SK-N-SH treated with all-trans-retinoic acid at 6 μM for 48 hours (cell line): ENCODE data around the gene MRPL1.

ENCODE experiments used
- ATAC-seq: fragments of 200-7000 bp; cut with Tn5 transposase; 3 replicates; pipeline ENCODE4 v1.9.1; 2020; ENCODE audit warnings: mild to moderate bottlenecking, moderate library complexity
- ARNTL ChIP-seq: fragments of 450-650 bp; formaldehyde crosslinking; IDR thresholded peaks from 2 replicates; pipeline ENCODE4 v1.5.0; 2020; ENCODE audit warnings: low read depth, mild to moderate bottlenecking, moderate library complexity, borderline replicate concordance
- BACH2 ChIP-seq: fragments of 250-450 bp; sonication (Bioruptor Pico); IDR thresholded peaks from 2 replicates; pipeline ENCODE4 v1.9.0; 2021; ENCODE audit warnings: mild to moderate bottlenecking, borderline replicate concordance
- CSDC2 ChIP-seq: fragments of 250-450 bp; sonication (Bioruptor Pico); IDR thresholded peaks from 2 replicates; pipeline ENCODE4 v1.5.0; 2020; ENCODE audit warnings: mild to moderate bottlenecking, moderate library complexity
- GLIS3 ChIP-seq: fragments of 250-450 bp; sonication (Bioruptor Pico); IDR thresholded peaks from 2 replicates; pipeline ENCODE4 v1.5.0; 2020; ENCODE audit warnings: mild to moderate bottlenecking, moderate library complexity
- ISL1 ChIP-seq: fragments of 250-450 bp; sonication (Bioruptor Pico); IDR thresholded peaks from 2 replicates; pipeline ENCODE4 v2.1.2; 2022; ENCODE audit warnings: mild to moderate bottlenecking, moderate library complexity
- OSR1 ChIP-seq: fragments of 250-450 bp; sonication (Bioruptor Pico); IDR thresholded peaks from 2 replicates; pipeline ENCODE4 v1.8.0; 2022; ENCODE audit warnings: moderate library complexity, mild to moderate bottlenecking, inconsistent platforms
- RARB ChIP-seq: fragments of 250-450 bp; sonication (Bioruptor Pico); IDR thresholded peaks from 2 replicates; pipeline ENCODE4 v1.8.0; 2021; ENCODE audit warnings: mild to moderate bottlenecking, moderate library complexity
- TOX ChIP-seq: fragments of 250-450 bp; sonication (Bioruptor Pico); IDR thresholded peaks from 2 replicates; pipeline ENCODE4 v1.8.0; 2021; ENCODE audit warnings: mild to moderate bottlenecking, moderate library complexity, borderline replicate concordance
- TSHZ2 ChIP-seq: fragments of 250-450 bp; sonication (Bioruptor Pico); IDR thresholded peaks from 2 replicates; pipeline ENCODE4 v1.5.0; 2020; ENCODE audit warnings: mild to moderate bottlenecking, moderate library complexity
- ZC3H10 ChIP-seq: fragments of 250-450 bp; sonication (Bioruptor Pico); IDR thresholded peaks from 2 replicates; pipeline ENCODE4 v1.5.1; 2021; ENCODE audit warnings: mild to moderate bottlenecking, moderate library complexity
- ZFP3 ChIP-seq: fragments of 250-450 bp; sonication (Bioruptor Pico); IDR thresholded peaks from 2 replicates; pipeline ENCODE4 v1.5.0; 2020; ENCODE audit warnings: mild to moderate bottlenecking, moderate library complexity
- ZFP30 ChIP-seq: fragments of 450-650 bp; formaldehyde crosslinking; IDR thresholded peaks from 2 replicates; pipeline ENCODE4 v1.5.0; 2022; ENCODE audit warnings: mild to moderate bottlenecking, moderate library complexity
- ZNF565 ChIP-seq: fragments of 450-650 bp; formaldehyde crosslinking; conservative IDR thresholded peaks from 2 replicates; pipeline ENCODE4 v1.5.0; 2020; ENCODE audit warnings: low read depth, mild to moderate bottlenecking, moderate library complexity
- ZNF70 ChIP-seq: fragments of 450-650 bp; formaldehyde crosslinking; IDR thresholded peaks from 2 replicates; pipeline ENCODE4 v1.5.0; 2020; ENCODE audit warnings: mild to moderate bottlenecking, moderate library complexity
- ZNF8 ChIP-seq: fragments of 450-650 bp; formaldehyde crosslinking; IDR thresholded peaks from 2 replicates; pipeline ENCODE4 v1.5.0; 2020; ENCODE audit warnings: mild to moderate bottlenecking, moderate library complexity
- TF ChIP-seq, protein P1 (sequence below): fragments of 250-450 bp; sonication (Bioruptor Pico); IDR thresholded peaks from 2 replicates; pipeline ENCODE4 v1.8.0; 2021; ENCODE audit warnings: low read depth, mild to moderate bottlenecking, moderate library complexity, borderline replicate concordance
- TF ChIP-seq, protein P2 (sequence below): fragments of 250-450 bp; sonication (Bioruptor Pico); IDR thresholded peaks from 2 replicates; pipeline ENCODE4 v1.5.1; 2020; ENCODE audit warnings: low read depth, mild to moderate bottlenecking, moderate library complexity
- TF ChIP-seq, protein P3 (sequence below): fragments of 250-450 bp; sonication (Bioruptor Pico); IDR thresholded peaks from 2 replicates; pipeline ENCODE4 v1.5.1; 2021; ENCODE audit warnings: mild to moderate bottlenecking, moderate library complexity
- TF ChIP-seq, protein P4 (sequence below): fragments of 250-450 bp; sonication (Bioruptor Pico); IDR thresholded peaks from 2 replicates; pipeline ENCODE4 v1.8.0; 2020; ENCODE audit warnings: mild to moderate bottlenecking, moderate library complexity, borderline replicate concordance

MRPL1 gene

DNA sequence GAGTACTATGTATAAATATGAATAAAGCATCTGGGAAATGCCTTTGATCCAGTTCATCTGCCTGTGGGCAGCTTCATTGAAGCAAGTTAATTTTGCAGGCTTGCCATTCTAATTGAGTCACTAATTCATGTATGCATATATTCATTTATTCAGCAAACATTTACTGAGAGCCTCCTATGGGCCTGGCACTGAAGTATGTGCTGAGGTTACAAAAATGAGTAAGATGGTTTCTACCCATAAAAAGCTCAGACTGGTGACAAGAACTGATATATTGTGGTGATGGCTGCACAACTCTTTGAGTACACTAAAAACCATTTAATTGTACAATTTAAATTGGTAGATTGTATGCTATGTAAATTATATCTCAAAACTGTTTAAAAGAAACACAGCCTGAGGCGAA lies 1.1 kb upstream of the MRPL1 start:
- TF ChIP-seq TOX, result no peak
- TF ChIP-seq ZFP3, result no peak
- TF ChIP-seq TSHZ2 (CRISPR knock-in tag), result no peak
- TF ChIP-seq, protein P1, sequence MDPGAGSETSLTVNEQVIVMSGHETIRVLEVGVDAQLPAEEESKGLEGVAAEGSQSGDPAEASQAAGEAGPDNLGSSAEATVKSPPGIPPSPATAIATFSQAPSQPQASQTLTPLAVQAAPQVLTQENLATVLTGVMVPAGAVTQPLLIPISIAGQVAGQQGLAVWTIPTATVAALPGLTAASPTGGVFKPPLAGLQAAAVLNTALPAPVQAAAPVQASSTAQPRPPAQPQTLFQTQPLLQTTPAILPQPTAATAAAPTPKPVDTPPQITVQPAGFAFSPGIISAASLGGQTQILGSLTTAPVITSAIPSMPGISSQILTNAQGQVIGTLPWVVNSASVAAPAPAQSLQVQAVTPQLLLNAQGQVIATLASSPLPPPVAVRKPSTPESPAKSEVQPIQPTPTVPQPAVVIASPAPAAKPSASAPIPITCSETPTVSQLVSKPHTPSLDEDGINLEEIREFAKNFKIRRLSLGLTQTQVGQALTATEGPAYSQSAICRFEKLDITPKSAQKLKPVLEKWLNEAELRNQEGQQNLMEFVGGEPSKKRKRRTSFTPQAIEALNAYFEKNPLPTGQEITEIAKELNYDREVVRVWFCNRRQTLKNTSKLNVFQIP (CRISPR knock-in tag), result no peak
- TF ChIP-seq RARB, result no peak
- no peak for TF ChIP-seq ISL1 (CRISPR knock-in tag)
- no peak for TF ChIP-seq CSDC2 (CRISPR knock-in tag)
- TF ChIP-seq BACH2 (CRISPR knock-in tag), result no peak
- TF ChIP-seq OSR1, result no peak
- no peak for TF ChIP-seq ZNF565
- TF ChIP-seq, protein P2, sequence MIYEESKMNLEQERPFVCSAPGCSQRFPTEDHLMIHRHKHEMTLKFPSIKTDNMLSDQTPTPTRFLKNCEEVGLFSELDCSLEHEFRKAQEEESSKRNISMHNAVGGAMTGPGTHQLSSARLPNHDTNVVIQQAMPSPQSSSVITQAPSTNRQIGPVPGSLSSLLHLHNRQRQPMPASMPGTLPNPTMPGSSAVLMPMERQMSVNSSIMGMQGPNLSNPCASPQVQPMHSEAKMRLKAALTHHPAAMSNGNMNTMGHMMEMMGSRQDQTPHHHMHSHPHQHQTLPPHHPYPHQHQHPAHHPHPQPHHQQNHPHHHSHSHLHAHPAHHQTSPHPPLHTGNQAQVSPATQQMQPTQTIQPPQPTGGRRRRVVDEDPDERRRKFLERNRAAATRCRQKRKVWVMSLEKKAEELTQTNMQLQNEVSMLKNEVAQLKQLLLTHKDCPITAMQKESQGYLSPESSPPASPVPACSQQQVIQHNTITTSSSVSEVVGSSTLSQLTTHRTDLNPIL, result no peak
- TF ChIP-seq ZNF8, result no peak
- TF ChIP-seq, protein P3, sequence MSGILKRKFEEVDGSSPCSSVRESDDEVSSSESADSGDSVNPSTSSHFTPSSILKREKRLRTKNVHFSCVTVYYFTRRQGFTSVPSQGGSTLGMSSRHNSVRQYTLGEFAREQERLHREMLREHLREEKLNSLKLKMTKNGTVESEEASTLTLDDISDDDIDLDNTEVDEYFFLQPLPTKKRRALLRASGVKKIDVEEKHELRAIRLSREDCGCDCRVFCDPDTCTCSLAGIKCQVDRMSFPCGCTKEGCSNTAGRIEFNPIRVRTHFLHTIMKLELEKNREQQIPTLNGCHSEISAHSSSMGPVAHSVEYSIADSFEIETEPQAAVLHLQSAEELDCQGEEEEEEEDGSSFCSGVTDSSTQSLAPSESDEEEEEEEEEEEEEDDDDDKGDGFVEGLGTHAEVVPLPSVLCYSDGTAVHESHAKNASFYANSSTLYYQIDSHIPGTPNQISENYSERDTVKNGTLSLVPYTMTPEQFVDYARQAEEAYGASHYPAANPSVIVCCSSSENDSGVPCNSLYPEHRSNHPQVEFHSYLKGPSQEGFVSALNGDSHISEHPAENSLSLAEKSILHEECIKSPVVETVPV, result no peak
- no peak for TF ChIP-seq ZFP30 (CRISPR knock-in tag)
- TF ChIP-seq ZNF70 (CRISPR knock-in tag), result no peak
- ATAC-seq, result no peak

- ATAC-seq, result peak; percentile 4; the same call in 1 of the 3 replicates
Measured at GRCh38 chr4:77863341-77863740, 711 bp downstream of the MRPL1 start.

GRCh38 chr4:77865259-77865658 lies 2.6 kb downstream of the MRPL1 start:
- TF ChIP-seq, protein P3, result no peak
- no peak for TF ChIP-seq OSR1
- no peak for TF ChIP-seq ZFP3
- no peak for TF ChIP-seq CSDC2 (CRISPR knock-in tag)
- TF ChIP-seq, protein P2, result no peak
- no peak for TF ChIP-seq ISL1 (CRISPR knock-in tag)
- no peak for TF ChIP-seq ARNTL (CRISPR knock-in tag)
- TF ChIP-seq, protein P4, sequence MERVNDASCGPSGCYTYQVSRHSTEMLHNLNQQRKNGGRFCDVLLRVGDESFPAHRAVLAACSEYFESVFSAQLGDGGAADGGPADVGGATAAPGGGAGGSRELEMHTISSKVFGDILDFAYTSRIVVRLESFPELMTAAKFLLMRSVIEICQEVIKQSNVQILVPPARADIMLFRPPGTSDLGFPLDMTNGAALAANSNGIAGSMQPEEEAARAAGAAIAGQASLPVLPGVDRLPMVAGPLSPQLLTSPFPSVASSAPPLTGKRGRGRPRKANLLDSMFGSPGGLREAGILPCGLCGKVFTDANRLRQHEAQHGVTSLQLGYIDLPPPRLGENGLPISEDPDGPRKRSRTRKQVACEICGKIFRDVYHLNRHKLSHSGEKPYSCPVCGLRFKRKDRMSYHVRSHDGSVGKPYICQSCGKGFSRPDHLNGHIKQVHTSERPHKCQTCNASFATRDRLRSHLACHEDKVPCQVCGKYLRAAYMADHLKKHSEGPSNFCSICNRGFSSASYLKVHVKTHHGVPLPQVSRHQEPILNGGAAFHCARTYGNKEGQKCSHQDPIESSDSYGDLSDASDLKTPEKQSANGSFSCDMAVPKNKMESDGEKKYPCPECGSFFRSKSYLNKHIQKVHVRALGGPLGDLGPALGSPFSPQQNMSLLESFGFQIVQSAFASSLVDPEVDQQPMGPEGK, result no peak
- TF ChIP-seq GLIS3 (CRISPR knock-in tag), result no peak
- no peak for TF ChIP-seq ZC3H10 (CRISPR knock-in tag)
- TF ChIP-seq ZFP30 (CRISPR knock-in tag), result no peak
- ATAC-seq, result no peak
